Tibial nerve (tissue), 4 donors: ENCODE results near the gene RTN4.

Experiments used
- EP300 ChIP-seq, 2 donors: sonication (generic); formaldehyde crosslinking; IDR thresholded peaks; one replicate each; pipeline ENCODE4 v1.6.1; 2017; ENCODE audit warnings: antibody characterized with exemption in 2 of 2, mild to moderate bottlenecking in 1 of 2
- POLR2A ChIP-seq, 2 donors: fragments of 450-650 bp; IDR thresholded peaks; one replicate each; pipeline ENCODE4 v1.6.1; 2017; ENCODE audit warnings: antibody characterized with exemption in 2 of 2, mild to moderate bottlenecking in 2 of 2, moderate library complexity in 2 of 2
- TF ChIP-seq, protein P1 (sequence below), 5 experiments: fragments of 200-600 bp in 3 of 5; fragments of 450-650 bp in 2 of 5; sonication (generic) in 3 of 5; IDR thresholded peaks; one replicate each; pipeline ENCODE4 v1.5.1; 2016 to 2019; ENCODE audit warnings: antibody characterized with exemption in 5 of 5, mild to moderate bottlenecking in 3 of 5, moderate library complexity in 2 of 5

- TF ChIP-seq, protein P1, sequence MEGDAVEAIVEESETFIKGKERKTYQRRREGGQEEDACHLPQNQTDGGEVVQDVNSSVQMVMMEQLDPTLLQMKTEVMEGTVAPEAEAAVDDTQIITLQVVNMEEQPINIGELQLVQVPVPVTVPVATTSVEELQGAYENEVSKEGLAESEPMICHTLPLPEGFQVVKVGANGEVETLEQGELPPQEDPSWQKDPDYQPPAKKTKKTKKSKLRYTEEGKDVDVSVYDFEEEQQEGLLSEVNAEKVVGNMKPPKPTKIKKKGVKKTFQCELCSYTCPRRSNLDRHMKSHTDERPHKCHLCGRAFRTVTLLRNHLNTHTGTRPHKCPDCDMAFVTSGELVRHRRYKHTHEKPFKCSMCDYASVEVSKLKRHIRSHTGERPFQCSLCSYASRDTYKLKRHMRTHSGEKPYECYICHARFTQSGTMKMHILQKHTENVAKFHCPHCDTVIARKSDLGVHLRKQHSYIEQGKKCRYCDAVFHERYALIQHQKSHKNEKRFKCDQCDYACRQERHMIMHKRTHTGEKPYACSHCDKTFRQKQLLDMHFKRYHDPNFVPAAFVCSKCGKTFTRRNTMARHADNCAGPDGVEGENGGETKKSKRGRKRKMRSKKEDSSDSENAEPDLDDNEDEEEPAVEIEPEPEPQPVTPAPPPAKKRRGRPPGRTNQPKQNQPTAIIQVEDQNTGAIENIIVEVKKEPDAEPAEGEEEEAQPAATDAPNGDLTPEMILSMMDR (IDR thresholded peaks at IDR 0.05), result no peak
- TF ChIP-seq POLR2A (IDR thresholded peaks at IDR 0.05) (no peak), EP300 (IDR thresholded peaks at IDR 0.05) (no peak)
These were observed 110.7 kb downstream of the RTN4 start for GRCh38 chr2:54939446-54940118.
